ENCODE results near the gene DNAJC8.

GRCh38 chr1:28160782-28161266 is 72.0 kb downstream of the DNAJC8 start:
- TF ChIP-seq CTCF (IDR thresholded peaks at IDR 0.05) (no peak), POLR2A (IDR thresholded peaks at IDR 0.05) (no peak), EP300 (IDR thresholded peaks at IDR 0.05) (no peak), POLR2AphosphoS5 (IDR thresholded peaks at IDR 0.05) (peak; percentile 27)
